ENCODE measurements around the gene KRTAP10-12.

- TF ChIP-seq EZH2 (IDR thresholded peaks at IDR 0.05; ENCODE audit: insufficient read depth, poor library complexity, severe bottlenecking) (no peak), EZH2phosphoT487 (IDR thresholded peaks at IDR 0.05; ENCODE audit: insufficient read depth, low read depth) (no peak)
Measured at GRCh38 chr21:44657635-44658540, 39.1 kb upstream of the KRTAP10-12 start, which contains the start of gene KRTAP12-3.
